DMS79 (cell line): ENCODE results near the gene ZNF865.

Experiments
- DNase-seq: peaks from one replicate; lab custom pipeline; 2025; lab: John Stamatoyannopoulos, UW

The ZNF865 gene

GRCh38 chr19:55658846-55659459 lies 53.5 kb downstream of the ZNF865 start:
- no peak for DNase-seq

- DNase-seq: no peak
These were observed 54.4 kb downstream of the ZNF865 start for GRCh38 chr19:55659822-55660221.

GRCh38 chr19:55660404-55660803 lies 55.0 kb downstream of the ZNF865 start:
- no peak for DNase-seq

- no peak for DNase-seq
These were observed 55.5 kb downstream of the ZNF865 start for GRCh38 chr19:55660991-55661390.

- DNase-seq: no peak
These were observed 56.4 kb downstream of the ZNF865 start for GRCh38 chr19:55661826-55662225.

- no peak for DNase-seq
These were observed 58.5 kb downstream of the ZNF865 start for GRCh38 chr19:55663846-55664536.

- no peak for DNase-seq
These were observed 61.0 kb downstream of the ZNF865 start for GRCh38 chr19:55666343-55667005.
